ENCODE results near the gene IPO4. TPM values are rescaled to one million over a fixed set of nuclear protein-coding genes. Genes with fewer than 3 reads are reported as not detected.

Gene IPO4
- total RNA-seq, 2 experiments from 2014 or later = 36.6 to 37.9 TPM

GRCh38 chr14:24190416-24190815, 1.8 kb upstream of the IPO4 start:
- peaks cover 38% of the 10 kb centered on the region for H3K36me3 ChIP-seq (ENCODE audit: insufficient read depth, low read length)
- no peak for ATAC-seq (ENCODE audit: poor library complexity)
- DNase-seq = no peak
- Mint-ChIP-seq H3K4me1 (ENCODE audit: low read depth) (peaks cover 60% of the 10 kb centered on the region), H3K27me3 (no peaks in the 10 kb centered on the region), H3K4me3 (no peak overlapping the region), H3K27ac (peak overlapping the region; percentile 47), H3K9me3 (no peaks in the 10 kb centered on the region), H3K36me3 (ENCODE audit: low read depth) (peaks cover 63% of the 10 kb centered on the region)
- peaks cover 44% of the 10 kb centered on the region for H3K4me1 ChIP-seq (ENCODE audit: insufficient read depth, low read length)
- CTCF ChIA-PET = interaction anchor here (0.7 kb wide), 1 partner anchor 29 kb away, joined by 3 read pairs; the partner anchor contains the start of gene IRF9
- no peak overlapping the region for H3K4me3 ChIP-seq (ENCODE audit: low read length)
- H3K27ac ChIP-seq (ENCODE audit: low read depth in 1 of 2, low read length in 2 of 2) = no peak overlapping the region
- no peak for TF ChIP-seq CTCF (IDR thresholded peaks at IDR 0.05)
- H3K9me3 ChIP-seq (ENCODE audit: control insufficient read depth in 1 of 2, insufficient read depth in 1 of 2, low read length in 2 of 2) = no peaks in the 10 kb centered on the region
- POLR2A ChIA-PET = interaction anchor here (1.6 to 7.4 kb wide), 2 partner anchors 23 to 29 kb away, joined by 4 to 85 read pairs; partner anchors contain the start of genes CHMP4A and IRF9
- H3K27me3 ChIP-seq (ENCODE audit: control insufficient read depth in 1 of 2, insufficient read depth in 2 of 2, low read length in 2 of 2) = no peaks in the 10 kb centered on the region
- intact Hi-C loops (cut with DNase I, micrococcal nuclease) = no loop called here

- Histone ChIP-seq H3K4me1 (ENCODE audit: insufficient read depth, low read length) (peaks cover 37% of the 10 kb centered on the region), H3K4me3 (ENCODE audit: low read length) (no peak overlapping the region), H3K27me3 (ENCODE audit: control insufficient read depth in 1 of 2, insufficient read depth in 2 of 2, low read length in 2 of 2) (no peaks in the 10 kb centered on the region), H3K36me3 (ENCODE audit: insufficient read depth, low read length) (peaks cover 47% of the 10 kb centered on the region), H3K27ac (ENCODE audit: low read depth in 1 of 2, low read length in 2 of 2) (peak overlapping the region; percentile 52 to 62), H3K9me3 (ENCODE audit: control insufficient read depth in 1 of 2, insufficient read depth in 1 of 2, low read length in 2 of 2) (no peaks in the 10 kb centered on the region)
- no peaks in the 10 kb centered on the region for H3K27me3 Mint-ChIP-seq
- H3K4me3 Mint-ChIP-seq = no peak overlapping the region
- intact Hi-C loops (cut with DNase I, micrococcal nuclease) = loop anchor here (2.0 to 5.0 kb wide), 4 partner anchors 42 to 75 kb away; partner anchors contain the start of genes PSME2 (in 2 of the 2), RNF31 (in 2 of the 2), DCAF11 (in 1 of the 2) and GMPR2 (in 1 of the 2)
- peaks cover 52% of the 10 kb centered on the region for H3K4me1 Mint-ChIP-seq (ENCODE audit: low read depth)
- DNase-seq = no peak
- H3K27ac Mint-ChIP-seq = peak overlapping the region; percentile 91
- no peak for ATAC-seq (ENCODE audit: poor library complexity)
- H3K9me3 Mint-ChIP-seq = no peaks in the 10 kb centered on the region
- H3K36me3 Mint-ChIP-seq (ENCODE audit: low read depth) = peaks cover 60% of the 10 kb centered on the region
- ChIA-PET CTCF (interaction anchor here (0.7 to 2.6 kb wide), 7 partner anchors 26 to 144 kb away, joined by 3 to 24 read pairs (median 4); partner anchors contain the start of genes IRF9, MDP1 and RABGGTA), POLR2A (interaction anchor here (0.7 to 7.4 kb wide), 19 partner anchors 16 to 121 kb away, joined by 3 to 85 read pairs (median 5); partner anchors contain the start of genes CHMP4A, CIDEB, DCAF11 and DHRS1)
- no peak for TF ChIP-seq CTCF (IDR thresholded peaks at IDR 0.05)
Observed at GRCh38 chr14:24189460-24189859, 844 bp upstream of the IPO4 start.

GRCh38 chr14:24189059-24189375, 401 bp upstream of the IPO4 start:
- intact Hi-C loops (cut with DNase I, micrococcal nuclease) = loop anchor here (2.0 to 5.0 kb wide), 4 partner anchors 42 to 74 kb away; partner anchors contain the start of genes PSME2 (in 2 of the 2), RNF31 (in 2 of the 2), DCAF11 (in 1 of the 2) and GMPR2 (in 1 of the 2)
- POLR2A ChIA-PET = interaction anchor here (0.7 to 7.4 kb wide), 23 partner anchors 9 to 121 kb away, joined by 3 to 85 read pairs (median 5); partner anchors contain the start of genes CHMP4A, CIDEB, DCAF11 and DHRS1
- Mint-ChIP-seq H3K4me3 (peak overlapping the region; percentile 93), H3K27ac (peak overlapping the region; percentile 91), H3K27me3 (no peaks in the 10 kb centered on the region), H3K4me1 (ENCODE audit: low read depth) (peaks cover 47% of the 10 kb centered on the region), H3K36me3 (ENCODE audit: low read depth) (peaks cover 59% of the 10 kb centered on the region), H3K9me3 (no peaks in the 10 kb centered on the region)
- peaks cover 52% of the 10 kb centered on the region for H3K36me3 ChIP-seq (ENCODE audit: insufficient read depth, low read length)
- no peaks in the 10 kb centered on the region for H3K27me3 ChIP-seq (ENCODE audit: control insufficient read depth in 1 of 2, insufficient read depth in 2 of 2, low read length in 2 of 2)
- DNase-seq = no peak
- H3K27ac ChIP-seq (ENCODE audit: low read depth in 1 of 2, low read length in 2 of 2) = peak overlapping the region; percentile 52 to 62
- no peaks in the 10 kb centered on the region for H3K9me3 ChIP-seq (ENCODE audit: control insufficient read depth in 1 of 2, insufficient read depth in 1 of 2, low read length in 2 of 2)
- no peak overlapping the region for H3K4me3 ChIP-seq (ENCODE audit: low read length)
- peaks cover 33% of the 10 kb centered on the region for H3K4me1 ChIP-seq (ENCODE audit: insufficient read depth, low read length)
- no peak for TF ChIP-seq CTCF (IDR thresholded peaks at IDR 0.05)
- ATAC-seq (ENCODE audit: poor library complexity) = no peak
- CTCF ChIA-PET = interaction anchor here (0.6 to 2.6 kb wide), 7 partner anchors 27 to 145 kb away, joined by 3 to 24 read pairs (median 4); partner anchors contain the start of genes IRF9, MDP1 and RABGGTA
